ENCODE results near the gene TCHP.

The TCHP gene

DNA sequence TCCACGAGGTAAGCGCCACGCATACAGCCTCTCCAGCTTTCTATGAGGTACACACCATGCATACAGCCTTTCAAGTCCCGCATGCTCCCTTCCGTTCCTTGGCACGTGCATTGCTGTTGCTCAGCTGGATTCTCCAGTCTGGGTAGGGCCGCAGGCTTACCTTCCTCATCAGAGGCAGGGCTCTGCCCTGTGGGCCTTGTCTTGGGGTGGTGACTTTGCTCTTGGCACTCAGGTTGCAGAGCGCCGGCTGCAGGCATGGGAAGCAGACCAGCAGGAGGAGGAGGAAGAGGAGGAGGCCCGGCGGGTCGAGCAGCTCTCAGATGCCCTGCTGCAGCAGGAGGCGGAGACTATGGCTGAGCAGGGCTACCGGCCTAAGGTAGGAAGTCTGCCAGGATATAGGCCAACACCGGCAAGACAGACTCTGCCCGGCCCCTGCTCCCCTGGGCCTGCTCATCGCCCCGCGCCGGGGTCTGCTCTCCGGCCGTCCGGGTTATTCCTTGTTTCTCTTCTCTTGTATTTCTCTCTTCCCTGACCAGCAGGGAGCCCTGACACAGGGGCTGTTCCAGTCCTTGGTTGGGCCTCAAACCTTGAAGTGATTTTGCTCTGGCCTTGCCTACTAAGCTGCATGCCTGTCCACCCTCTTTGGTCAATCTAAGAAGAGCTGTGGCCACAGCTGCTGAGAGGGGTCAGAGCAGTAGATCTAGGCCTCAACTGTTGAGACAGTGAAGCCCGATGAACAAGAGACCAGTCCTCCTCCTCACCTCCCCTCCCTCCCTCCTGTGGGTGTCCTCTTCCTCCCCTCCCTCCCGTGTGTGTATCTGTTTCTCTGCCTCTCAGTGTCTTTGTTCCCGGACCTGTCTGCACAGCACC, 15.3 kb downstream of the TCHP start:
- POLR2A ChIA-PET (ENCODE audit: low non-redundant PET), result interaction anchor here (0.6 kb wide), 1 partner anchor 37 kb away, joined by 3 read pairs; no protein-coding TSS in a partner anchor
- H3K27ac ChIP-seq, result peak overlapping the region; percentile 9; the same call in 1 of the 2 replicates
- no peak for DNase-seq (ENCODE audit: low spot score)
- CTCF ChIA-PET, result interaction anchor here (0.6 to 1.1 kb wide), 2 partner anchors 12 to 62 kb away, joined by 3 read pairs; no protein-coding TSS in a partner anchor
- TF ChIP-seq, protein P1, sequence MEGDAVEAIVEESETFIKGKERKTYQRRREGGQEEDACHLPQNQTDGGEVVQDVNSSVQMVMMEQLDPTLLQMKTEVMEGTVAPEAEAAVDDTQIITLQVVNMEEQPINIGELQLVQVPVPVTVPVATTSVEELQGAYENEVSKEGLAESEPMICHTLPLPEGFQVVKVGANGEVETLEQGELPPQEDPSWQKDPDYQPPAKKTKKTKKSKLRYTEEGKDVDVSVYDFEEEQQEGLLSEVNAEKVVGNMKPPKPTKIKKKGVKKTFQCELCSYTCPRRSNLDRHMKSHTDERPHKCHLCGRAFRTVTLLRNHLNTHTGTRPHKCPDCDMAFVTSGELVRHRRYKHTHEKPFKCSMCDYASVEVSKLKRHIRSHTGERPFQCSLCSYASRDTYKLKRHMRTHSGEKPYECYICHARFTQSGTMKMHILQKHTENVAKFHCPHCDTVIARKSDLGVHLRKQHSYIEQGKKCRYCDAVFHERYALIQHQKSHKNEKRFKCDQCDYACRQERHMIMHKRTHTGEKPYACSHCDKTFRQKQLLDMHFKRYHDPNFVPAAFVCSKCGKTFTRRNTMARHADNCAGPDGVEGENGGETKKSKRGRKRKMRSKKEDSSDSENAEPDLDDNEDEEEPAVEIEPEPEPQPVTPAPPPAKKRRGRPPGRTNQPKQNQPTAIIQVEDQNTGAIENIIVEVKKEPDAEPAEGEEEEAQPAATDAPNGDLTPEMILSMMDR (conservative IDR thresholded peaks at IDR 0.05; ENCODE audit: low read depth), result no peak

DNA sequence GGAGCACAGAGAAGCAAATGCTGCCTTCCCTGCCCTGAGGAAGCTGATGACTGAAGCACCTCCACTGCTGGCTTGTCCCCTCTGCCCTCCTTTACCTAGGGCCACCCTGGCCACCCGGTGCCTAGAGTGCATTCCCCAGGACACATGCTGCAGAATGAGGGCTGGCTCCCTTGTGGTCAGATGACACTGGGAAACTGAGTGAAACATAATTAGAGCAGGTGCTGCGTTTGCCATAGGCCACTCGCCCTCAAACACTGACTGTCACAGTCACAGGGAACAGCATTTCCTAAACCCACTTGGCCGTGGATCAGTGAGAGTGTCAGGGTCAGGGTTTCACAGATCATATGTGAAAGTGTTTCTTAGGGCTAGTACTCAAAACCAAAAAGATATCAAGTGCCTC, 16.0 kb downstream of the TCHP start:
- ChIA-PET CTCF (interaction anchor here (0.6 kb wide), 1 partner anchor 13 kb away, joined by 3 read pairs; no protein-coding TSS in a partner anchor), POLR2A (ENCODE audit: low non-redundant PET) (no interaction called here)
- H3K27ac ChIP-seq, result peak overlapping the region; percentile 9; the same call in 1 of the 2 replicates
- TF ChIP-seq, protein P1 (conservative IDR thresholded peaks at IDR 0.05; ENCODE audit: low read depth), result no peak
- DNase-seq (ENCODE audit: low spot score), result no peak

DNA sequence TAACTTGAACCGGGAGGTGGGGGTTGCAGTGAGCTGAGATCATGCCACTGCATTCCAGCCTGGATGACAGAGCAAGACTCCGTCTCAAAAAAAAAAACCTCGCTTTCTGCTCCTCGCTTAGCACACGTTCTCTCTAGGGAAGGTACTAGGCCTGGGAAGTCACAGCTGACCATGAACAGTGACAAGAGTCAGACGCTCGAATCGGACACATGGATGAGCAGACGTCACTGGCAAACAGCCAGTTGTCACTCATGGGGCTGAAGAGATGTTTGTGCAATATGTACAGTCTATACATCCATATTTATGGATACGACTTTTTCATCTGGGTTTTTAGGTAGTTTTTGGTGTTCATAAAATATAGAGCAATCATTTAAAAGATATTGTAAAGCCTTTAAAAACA, 19.4 kb downstream of the TCHP start:
- TF ChIP-seq, protein P1 (conservative IDR thresholded peaks at IDR 0.05; ENCODE audit: low read depth), result no peak
- no peak overlapping the region for H3K27ac ChIP-seq
- CTCF ChIA-PET, result interaction anchor here (0.6 kb wide), 1 partner anchor 18 kb away, joined by 7 read pairs; no protein-coding TSS in a partner anchor

DNA sequence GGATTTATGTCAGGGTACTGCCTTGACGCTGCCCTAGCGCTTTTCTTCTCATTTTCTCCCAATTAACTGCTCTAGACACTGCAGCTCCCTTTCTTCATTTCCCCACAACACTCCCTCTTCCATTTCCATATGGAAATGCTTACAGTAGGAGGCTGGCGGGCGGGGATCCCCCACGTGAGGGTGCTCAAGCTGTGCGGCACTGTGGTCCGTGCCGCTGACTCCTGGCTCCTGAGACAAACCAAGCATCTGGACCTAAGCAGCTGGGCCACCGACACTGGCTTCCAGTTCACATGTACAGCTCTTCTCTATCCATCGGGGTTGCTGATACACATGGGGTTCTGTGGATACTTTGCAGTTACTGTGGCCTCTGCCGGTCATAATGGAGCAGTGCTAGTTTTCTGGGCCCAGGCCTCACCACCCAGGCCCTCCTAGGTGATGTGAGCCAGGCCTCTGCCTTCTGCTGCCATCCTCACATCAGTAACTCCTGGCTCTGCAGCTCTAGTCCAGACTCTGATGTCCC, 20.2 kb downstream of the TCHP start:
- TF ChIP-seq, protein P1 (conservative IDR thresholded peaks at IDR 0.05; ENCODE audit: low read depth), result no peak
- DNase-seq (ENCODE audit: low spot score), result no peak
- ChIA-PET POLR2A (ENCODE audit: low non-redundant PET) (interaction anchor here (0.5 kb wide), 1 partner anchor 234 kb away, joined by 6 read pairs; no protein-coding TSS in a partner anchor), CTCF (interaction anchor here (0.5 to 1.1 kb wide), 3 partner anchors 12 to 19 kb away, joined by 3 to 7 read pairs (median 3); no protein-coding TSS in a partner anchor)
- no peak overlapping the region for H3K27ac ChIP-seq

More for the DNA sequence above, 19.4 kb downstream of the TCHP start:
- POLR2A ChIA-PET (ENCODE audit: low non-redundant PET), result no interaction called here
- DNase-seq (ENCODE audit: low spot score), result no peak

DNA sequence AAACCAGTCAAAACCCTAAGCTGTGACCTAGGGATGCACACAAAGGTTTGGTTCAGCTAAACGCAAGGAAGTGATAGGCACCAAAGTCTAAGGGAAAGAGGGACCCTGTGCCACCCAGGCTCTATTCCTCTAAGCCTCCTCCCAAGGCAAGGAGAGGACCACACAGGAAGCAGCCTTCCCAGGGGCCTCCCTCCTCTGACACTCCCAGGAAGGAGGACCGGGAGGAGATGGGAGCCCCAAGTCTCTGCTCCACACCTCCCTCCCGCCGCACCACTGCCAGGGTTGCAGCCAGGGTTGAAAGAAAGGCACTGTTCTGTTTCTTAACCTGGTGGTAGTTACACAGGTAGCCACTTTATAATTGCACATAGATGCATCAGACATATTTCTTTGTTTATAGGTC, 21.9 kb downstream of the TCHP start:
- TF ChIP-seq, protein P1 (conservative IDR thresholded peaks at IDR 0.05; ENCODE audit: low read depth), result no peak
- no peak for DNase-seq (ENCODE audit: low spot score)
- H3K27ac ChIP-seq, result peak overlapping the region; percentile 13; the same call in 1 of the 2 replicates
- ChIA-PET POLR2A (ENCODE audit: low non-redundant PET) (no interaction called here), CTCF (no interaction called here)

DNA sequence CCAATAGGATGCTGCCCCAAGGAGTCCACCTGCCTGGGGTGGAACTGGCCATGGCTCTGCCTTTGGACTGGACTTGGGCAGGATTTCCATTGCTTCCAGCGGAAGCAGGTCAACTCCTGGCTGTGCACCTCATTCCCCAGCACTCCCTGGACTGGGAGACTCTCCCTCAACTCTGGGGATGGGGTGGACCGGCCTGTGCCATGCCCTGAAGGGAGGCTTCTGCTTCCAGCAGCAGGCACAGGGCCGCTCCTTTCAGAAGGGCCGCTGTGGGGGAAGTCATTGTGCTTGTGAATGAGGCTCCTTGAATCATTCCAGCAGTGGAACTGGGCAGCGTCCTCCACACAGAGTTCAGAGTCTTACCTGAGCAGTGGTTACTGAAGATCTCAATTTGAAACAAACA, 23.0 kb downstream of the TCHP start:
- DNase-seq (ENCODE audit: low spot score), result no peak
- TF ChIP-seq, protein P1 (conservative IDR thresholded peaks at IDR 0.05; ENCODE audit: low read depth), result no peak
- H3K27ac ChIP-seq, result 0 out of 2 replicates have a peak overlapping the region, but pooled peaks have one; percentile 0
- CTCF ChIA-PET, result no interaction called here
- POLR2A ChIA-PET (ENCODE audit: low non-redundant PET), result no interaction called here
